GM18499 (cell line): ENCODE measurements around the gene MMP25.

ENCODE experiments used
- ATAC-seq: cut with Tn5 transposase; IDR thresholded peaks from one replicate; pipeline ENCODE4 v1.9.1; 2021; ENCODE audit warnings: moderate number of reproducible peaks; ENCODE audit not compliant: insufficient read depth, unreplicated experiment

MMP25 gene

GRCh38 chr16:3045758-3046640, at the start of gene MMP25:
TSS of gene MMP25 (plus strand) at chr16:3046561. CDS start at chr16:3046918, 357 bp downstream.
- ATAC-seq: no peak

- ATAC-seq: no peak
Measured at GRCh38 chr16:2999929-3000328, 46.4 kb upstream of the MMP25 start.

- ATAC-seq: no peak
Measured at GRCh38 chr16:3000540-3000939, 45.8 kb upstream of the MMP25 start.

- ATAC-seq: no peak
Measured at GRCh38 chr16:3001316-3001715, 45.0 kb upstream of the MMP25 start.

GRCh38 chr16:3003582-3004270, 42.6 kb upstream of the MMP25 start:
- peak; percentile 85 for ATAC-seq

GRCh38 chr16:3004319-3004718, 42.0 kb upstream of the MMP25 start:
- ATAC-seq: no peak

- ATAC-seq: no peak
Measured at GRCh38 chr16:3004781-3005284, 41.5 kb upstream of the MMP25 start.

GRCh38 chr16:3007059-3007956, 39.1 kb upstream of the MMP25 start:
- ATAC-seq: no peak

GRCh38 chr16:3007957-3008689, 38.2 kb upstream of the MMP25 start:
- no peak for ATAC-seq

- no peak for ATAC-seq
Measured at GRCh38 chr16:3008690-3009037, 37.7 kb upstream of the MMP25 start.

- no peak for ATAC-seq
Measured at GRCh38 chr16:3009568-3010390, 36.6 kb upstream of the MMP25 start.

GRCh38 chr16:3010510-3010909, 35.9 kb upstream of the MMP25 start:
- ATAC-seq: no peak

- no peak for ATAC-seq
Measured at GRCh38 chr16:3012246-3012645, 34.1 kb upstream of the MMP25 start.

- ATAC-seq: no peak
Measured at GRCh38 chr16:3012828-3013420, 33.4 kb upstream of the MMP25 start, which contains the start of gene CLDN9. TSS of gene CLDN9 (plus strand) at chr16:3012923. CDS start at chr16:3013363, 440 bp downstream.

GRCh38 chr16:3013491-3013951, 32.8 kb upstream of the MMP25 start:
- ATAC-seq: no peak

- no peak for ATAC-seq
Measured at GRCh38 chr16:3013998-3014690, 32.2 kb upstream of the MMP25 start.

- ATAC-seq: no peak
Measured at GRCh38 chr16:3014971-3015370, 31.4 kb upstream of the MMP25 start.
